Skeletal muscle cell (primary cell): ENCODE measurements around the gene RASL11A.
"Not testable (repeated sequence)": the region's sequence is repeated elsewhere in the genome, so short reads cannot be mapped to it uniquely, and the experiment has no call there.

Source experiments
- DNase-seq: peaks from one replicate; pipeline ENCODE4 v3.0.0-alpha.2; 2010; ENCODE audit warnings: low read depth
- H3K4me3 ChIP-seq: 2 replicates; pipeline ENCODE4 v1.5.1; 2011; ENCODE audit warnings: low read depth, mild to moderate bottlenecking, control low read depth, low read length, moderate library complexity

RASL11A gene

DNA sequence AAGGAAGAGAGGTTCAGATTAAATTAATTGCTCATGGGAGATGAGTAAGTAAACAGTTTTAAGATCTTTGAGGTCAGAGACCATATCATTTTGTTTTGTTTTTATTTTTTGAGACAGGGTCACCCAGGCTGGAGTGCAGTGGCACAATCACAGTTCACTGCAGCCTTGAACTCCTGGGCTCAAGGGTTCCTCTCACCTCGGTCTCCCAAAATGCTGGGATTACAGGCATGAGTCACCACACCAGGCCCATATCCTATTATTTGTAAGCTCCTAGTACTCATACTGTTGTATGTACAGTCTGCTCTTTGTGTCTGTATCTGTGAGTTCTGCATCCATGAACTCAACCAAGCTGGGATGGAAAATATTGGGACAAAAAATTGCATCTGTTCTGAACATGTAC is 6.0 kb upstream of the RASL11A start:
- no peak for DNase-seq
- H3K4me3 ChIP-seq, result no peak overlapping the region

DNA sequence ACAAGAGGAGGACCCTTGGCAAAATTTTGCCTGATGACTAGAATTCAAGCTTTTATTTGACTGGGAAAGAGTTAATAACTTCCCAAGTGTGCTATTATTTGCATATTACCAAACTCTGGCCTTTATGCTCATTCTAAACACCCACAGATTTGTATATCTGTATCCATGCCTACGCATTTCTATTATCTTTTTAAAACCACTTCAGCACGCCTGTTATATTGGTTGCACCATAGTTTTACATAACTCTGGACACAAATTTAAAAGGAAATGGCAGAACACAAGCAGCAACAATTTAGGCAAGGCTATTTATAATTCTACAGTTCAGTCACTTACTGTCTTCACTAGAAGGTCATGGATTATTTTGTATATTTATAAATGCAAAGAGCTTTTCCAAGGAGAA is 3.7 kb upstream of the RASL11A start:
- H3K4me3 ChIP-seq, result no peak overlapping the region
- DNase-seq, result no peak

DNA sequence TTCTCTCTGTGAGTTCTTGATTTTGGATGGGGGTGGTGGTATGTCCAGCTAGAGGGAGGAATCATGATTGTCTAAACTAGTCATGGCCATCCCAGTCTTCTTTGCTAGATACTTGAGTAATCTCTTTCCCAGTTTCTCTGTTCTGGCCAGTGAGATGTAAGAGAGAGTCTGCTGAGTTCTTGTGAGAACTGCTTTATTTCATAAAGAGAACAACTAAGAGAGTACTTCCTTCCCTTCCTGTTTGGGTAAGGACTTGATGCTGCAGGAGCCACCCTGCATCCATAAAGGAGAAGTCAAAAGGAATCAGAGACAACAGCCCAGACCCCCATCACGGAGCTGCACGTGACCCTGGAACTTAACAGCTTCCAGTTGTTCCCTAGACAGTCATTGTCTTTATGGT is 3.0 kb upstream of the RASL11A start:
- DNase-seq, result no peak
- H3K4me3 ChIP-seq, result no peak overlapping the region

DNA sequence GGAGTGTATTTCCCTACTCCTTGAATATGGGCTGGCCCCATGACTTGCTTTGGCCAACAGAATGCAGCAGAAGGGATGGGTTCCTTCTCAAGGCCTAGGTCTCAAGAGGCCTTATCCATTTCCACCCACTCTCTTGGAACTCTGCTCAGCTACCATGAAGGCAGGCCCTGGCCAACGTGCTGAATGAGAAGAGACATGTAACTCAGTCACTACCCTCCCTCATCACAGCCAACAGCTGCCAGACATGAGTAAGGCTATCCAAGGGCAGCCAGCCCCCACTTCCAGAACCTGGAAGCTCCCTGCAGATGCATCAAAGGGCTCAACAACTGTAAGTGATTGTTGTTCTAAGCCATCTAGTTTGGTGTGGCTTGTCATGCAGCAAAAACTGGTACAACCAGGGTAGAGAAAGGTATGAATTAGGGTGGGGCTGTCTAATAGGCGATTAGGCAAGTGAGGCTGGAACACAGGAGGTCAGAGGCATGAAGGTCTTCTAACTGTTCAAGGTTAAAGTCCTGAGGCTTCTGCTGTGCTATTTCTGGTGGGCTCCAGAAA is 1.4 kb upstream of the RASL11A start:
- no peak for DNase-seq
- H3K4me3 ChIP-seq, result no peak overlapping the region

DNA sequence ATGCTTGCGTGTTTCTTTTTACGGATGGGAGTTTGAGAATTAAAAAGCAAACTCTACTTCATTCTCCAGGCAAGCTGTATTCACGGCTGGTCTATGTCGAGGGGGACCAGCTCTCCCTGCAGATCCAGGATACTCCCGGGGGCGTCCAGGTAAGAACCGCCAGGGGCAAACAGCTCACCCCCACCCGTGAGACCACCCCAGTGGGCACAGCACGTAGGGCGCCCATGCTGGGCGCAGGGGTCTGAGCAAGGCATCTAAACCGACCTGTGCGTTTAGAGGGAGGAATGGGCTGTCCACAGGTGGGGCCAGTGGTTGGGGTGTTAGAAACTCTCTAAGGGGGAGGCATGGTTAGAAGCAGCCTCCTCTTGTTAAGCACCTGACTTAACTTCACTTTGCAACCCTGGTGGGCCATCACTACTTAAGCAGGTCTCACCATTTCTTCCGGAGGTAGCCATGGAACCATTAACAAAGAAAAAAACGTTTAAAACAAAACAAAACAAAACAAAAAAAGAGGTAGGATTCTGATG is 1.0 kb downstream of the RASL11A start:
- DNase-seq, result no peak
- peak overlapping the region; percentile 81 for H3K4me3 ChIP-seq

GRCh38 chr13:27273658-27274425 is 3.2 kb downstream of the RASL11A start:
- no peak for DNase-seq
- H3K4me3 ChIP-seq, result no peak overlapping the region

- DNase-seq, result no peak
Observed at GRCh38 chr13:27274631-27275030, 4.0 kb downstream of the RASL11A start.

GRCh38 chr13:27276188-27276587 is 5.6 kb downstream of the RASL11A start:
- no peak for DNase-seq
- H3K4me3 ChIP-seq, result no peak overlapping the region

More at GRCh38 chr13:27274631-27275030, 4.0 kb downstream of the RASL11A start:
- H3K4me3 ChIP-seq, result no peak overlapping the region

DNA sequence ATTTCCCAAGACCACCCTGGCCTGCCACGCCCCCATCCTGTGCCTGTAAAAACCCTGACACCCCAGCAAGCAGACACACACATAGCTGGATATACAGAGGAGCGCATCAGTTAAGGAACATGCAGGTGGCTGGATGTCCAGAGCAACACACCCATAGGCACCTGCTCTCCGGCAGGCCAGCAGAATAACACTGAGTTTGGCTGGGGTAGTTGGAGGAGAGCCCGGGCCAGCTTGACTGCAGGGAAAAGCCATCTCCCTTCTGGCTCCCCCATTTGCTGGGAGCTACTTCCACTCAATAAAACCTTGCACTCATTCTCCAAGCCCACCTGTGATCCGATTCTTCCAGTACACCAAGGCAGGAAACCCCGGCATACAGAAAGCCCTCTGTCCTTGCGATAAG is 8.9 kb downstream of the RASL11A start:
- DNase-seq, result no peak

DNA sequence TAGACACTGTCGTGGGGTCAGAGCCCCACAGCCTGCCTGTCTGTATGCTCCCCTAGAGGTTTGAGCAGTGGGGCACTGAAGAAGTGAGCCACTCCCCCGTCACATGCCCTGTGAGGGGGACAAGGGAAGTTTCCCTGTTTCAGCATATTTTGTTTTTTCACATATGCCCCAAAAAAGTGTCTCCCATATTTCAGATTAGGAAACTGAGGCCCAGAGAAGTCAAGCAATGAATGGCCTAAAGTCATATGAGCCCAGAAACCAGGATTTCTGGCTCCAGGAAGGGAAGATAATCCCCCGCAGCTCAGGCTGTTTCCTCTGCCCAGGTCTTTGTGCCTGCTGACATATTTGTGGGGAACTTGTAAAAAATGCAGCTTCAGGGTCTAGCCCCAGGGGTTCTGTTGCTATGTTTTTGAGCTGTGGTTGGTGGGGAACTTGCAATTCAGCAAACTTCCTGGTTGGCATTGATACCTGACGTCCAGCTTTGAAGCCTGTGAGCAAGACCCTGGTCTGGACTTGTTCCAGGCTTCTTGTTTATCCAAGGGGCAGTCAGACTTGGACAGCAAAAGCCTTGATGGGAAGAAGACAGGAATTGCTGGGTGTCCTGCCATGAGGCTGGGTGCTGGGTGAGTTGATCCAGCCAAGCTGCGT is 9.5 kb downstream of the RASL11A start:
- no peak for DNase-seq
- no peak overlapping the region for H3K4me3 ChIP-seq

More for the DNA sequence above, 8.9 kb downstream of the RASL11A start:
- H3K4me3 ChIP-seq, result no peak overlapping the region

GRCh38 chr13:27280841-27281240 is 10.2 kb downstream of the RASL11A start:
- H3K4me3 ChIP-seq, result no peak overlapping the region
- no peak for DNase-seq

GRCh38 chr13:27281420-27281819 is 10.8 kb downstream of the RASL11A start:
- DNase-seq, result no peak
- no peak overlapping the region for H3K4me3 ChIP-seq

DNA sequence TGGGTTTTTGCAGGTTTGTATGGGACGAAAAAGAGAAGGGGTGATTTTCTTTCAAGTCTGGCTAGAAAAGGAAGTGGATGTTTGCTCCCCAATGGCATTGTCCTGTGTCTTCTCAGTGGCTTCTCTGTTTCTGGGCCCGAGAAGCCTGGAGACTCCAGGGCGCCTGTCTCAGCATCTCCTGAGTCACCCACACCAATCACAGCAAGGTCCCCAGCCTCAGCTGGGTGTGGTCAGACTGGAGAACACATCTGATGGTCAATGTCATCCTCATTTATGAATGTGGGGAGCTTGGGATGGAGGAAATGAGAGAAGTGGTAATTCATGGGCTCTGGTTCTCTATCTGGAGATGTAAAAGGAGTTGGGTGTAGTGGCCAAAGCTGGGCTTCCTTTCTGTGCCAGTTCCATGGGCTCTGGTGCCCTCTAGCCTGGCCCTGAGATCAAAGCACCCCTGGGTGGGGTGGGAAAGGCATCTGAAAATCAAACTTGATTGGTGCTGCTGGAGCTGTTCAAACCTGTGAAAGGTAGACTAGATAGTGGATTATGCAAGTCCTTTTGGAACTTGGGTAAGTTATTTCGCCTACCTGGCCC is 13.4 kb downstream of the RASL11A start:
- no peak for DNase-seq
- no peak overlapping the region for H3K4me3 ChIP-seq

DNA sequence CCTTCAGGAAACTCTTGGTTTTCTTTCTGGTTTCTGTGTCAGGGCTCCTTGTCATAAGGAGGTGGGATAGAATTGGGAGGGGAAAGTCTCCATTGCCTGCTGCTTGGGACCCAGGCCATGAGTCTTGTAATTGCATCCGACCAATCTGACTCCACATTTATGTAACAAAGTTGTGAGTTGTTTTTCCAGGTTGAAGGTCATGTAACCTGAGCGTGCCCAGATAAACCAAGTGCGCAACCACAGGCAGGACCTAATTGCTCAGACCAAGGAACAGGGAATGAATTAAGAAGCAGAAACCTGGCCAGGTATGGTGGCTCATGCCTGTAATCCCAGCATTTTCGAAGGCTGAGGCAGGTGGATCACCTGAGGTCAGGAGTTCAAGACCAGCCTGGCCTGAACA is 17.8 kb downstream of the RASL11A start:
- no peak overlapping the region for H3K4me3 ChIP-seq
- DNase-seq, result no peak

GRCh38 chr13:27289011-27289665 is 18.5 kb downstream of the RASL11A start:
- DNase-seq, result no peak
- no peak overlapping the region for H3K4me3 ChIP-seq

GRCh38 chr13:27290715-27291114 is 20.1 kb downstream of the RASL11A start:
- DNase-seq, result no peak
- no peak overlapping the region for H3K4me3 ChIP-seq

GRCh38 chr13:27291967-27292366 is 21.3 kb downstream of the RASL11A start:
- DNase-seq, H3K4me3 ChIP-seq: not testable (repeated sequence)

DNA sequence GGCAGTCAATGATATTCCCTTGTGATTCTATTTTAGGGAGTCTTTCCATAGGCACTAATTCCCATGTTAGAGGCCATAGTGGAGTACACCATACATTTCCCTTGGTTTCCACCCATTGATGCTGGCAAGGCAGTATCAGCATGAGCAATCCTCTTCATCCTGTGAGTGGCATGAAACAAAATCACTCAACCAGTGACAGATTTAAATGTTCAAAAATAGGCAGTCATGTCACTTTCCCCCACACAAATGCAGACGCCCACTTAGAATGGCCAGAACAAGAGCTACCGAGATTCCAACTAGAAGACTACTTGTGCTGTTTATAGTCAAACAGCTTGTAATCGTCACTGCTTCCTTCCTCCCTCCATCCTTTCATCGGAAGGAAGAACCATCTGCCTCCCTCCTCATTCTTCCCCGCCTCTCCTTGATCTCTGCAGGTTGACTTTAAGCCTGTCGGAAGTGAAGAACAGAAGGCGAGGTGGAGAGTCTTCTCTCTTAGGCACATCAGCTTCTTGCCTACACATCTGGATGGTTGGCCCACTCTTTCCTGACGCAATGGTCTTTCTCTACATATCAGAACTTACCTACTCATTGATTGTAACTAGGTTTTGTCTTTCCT is 22.6 kb downstream of the RASL11A start:
- DNase-seq, result no peak
- H3K4me3 ChIP-seq, result no peak overlapping the region

GRCh38 chr13:27293873-27294515 is 23.4 kb downstream of the RASL11A start:
- no peak for DNase-seq
- no peak overlapping the region for H3K4me3 ChIP-seq
